OCI-LY3 (cell line): Measurements from ENCODE around the gene MOCOS.

Experiments used
- EZH2phosphoT487 ChIP-seq: fragments of 200-600 bp; shearing (Covaris generic); IDR thresholded peaks from 2 replicates; pipeline ENCODE4 v1.6.1; 2018; ENCODE audit warnings: antibody characterized with exemption, mixed run types, low read depth
- TF ChIP-seq, protein P1 (sequence below): fragments of 200-600, 300-600 bp; sonication (generic); IDR thresholded peaks from 2 replicates; pipeline ENCODE4 v1.5.1; 2014; ENCODE audit warnings: antibody characterized with exemption, low read length, low read depth

DNA sequence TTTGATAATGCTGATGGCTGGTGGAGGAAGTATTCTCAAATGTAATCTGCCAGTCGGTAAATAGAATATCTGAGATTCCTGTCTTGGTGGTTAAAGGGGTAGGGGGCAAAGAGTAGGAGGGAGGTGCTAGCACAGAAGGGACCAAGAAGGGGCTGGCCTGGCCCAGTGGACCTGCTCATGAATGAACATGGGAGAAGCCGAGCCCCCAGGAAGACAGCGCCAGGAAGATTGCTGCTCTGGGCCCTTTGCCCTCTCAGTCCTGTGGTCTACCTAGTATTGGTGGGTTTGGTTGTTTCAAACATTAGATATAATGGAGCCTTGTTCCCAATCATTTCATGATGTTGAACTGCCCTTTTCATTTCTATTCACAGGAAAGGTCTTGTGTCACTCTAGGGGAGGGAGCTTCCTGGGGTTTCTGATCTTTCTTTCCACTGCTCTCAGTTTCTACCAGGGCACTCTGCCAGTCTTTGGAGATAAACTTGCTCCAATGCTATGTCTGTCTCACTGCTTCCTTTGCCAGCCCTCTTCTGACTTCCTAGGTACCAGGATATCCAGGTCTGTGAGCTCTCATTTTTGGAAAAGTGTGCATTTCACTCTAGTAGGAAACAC lies 5.3 kb upstream of the MOCOS start:
- TF ChIP-seq, protein P1, sequence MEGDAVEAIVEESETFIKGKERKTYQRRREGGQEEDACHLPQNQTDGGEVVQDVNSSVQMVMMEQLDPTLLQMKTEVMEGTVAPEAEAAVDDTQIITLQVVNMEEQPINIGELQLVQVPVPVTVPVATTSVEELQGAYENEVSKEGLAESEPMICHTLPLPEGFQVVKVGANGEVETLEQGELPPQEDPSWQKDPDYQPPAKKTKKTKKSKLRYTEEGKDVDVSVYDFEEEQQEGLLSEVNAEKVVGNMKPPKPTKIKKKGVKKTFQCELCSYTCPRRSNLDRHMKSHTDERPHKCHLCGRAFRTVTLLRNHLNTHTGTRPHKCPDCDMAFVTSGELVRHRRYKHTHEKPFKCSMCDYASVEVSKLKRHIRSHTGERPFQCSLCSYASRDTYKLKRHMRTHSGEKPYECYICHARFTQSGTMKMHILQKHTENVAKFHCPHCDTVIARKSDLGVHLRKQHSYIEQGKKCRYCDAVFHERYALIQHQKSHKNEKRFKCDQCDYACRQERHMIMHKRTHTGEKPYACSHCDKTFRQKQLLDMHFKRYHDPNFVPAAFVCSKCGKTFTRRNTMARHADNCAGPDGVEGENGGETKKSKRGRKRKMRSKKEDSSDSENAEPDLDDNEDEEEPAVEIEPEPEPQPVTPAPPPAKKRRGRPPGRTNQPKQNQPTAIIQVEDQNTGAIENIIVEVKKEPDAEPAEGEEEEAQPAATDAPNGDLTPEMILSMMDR, result no peak
- TF ChIP-seq EZH2phosphoT487, result no peak
